Measurements from ENCODE around the gene CENPF.
"Not testable (repeated sequence)": the region's sequence is repeated elsewhere in the genome, so short reads cannot be mapped to it uniquely, and the experiment has no call there.

The CENPF gene

GRCh38 chr1:214602764-214603657 is at the start of gene CENPF:
Gene CENPF (plus strand): TSS chr1:214603195. CDS start chr1:214613755, 10,560 bp downstream.
- DNase-seq (ENCODE audit: low read depth in 2 of 2): peak; percentile 88 to 91

- no peak for DNase-seq (ENCODE audit: low read depth in 2 of 2)
Measured at GRCh38 chr1:214557952-214558735, 44.9 kb upstream of the CENPF start.

- no peak for DNase-seq (ENCODE audit: low read depth in 2 of 2)
Measured at GRCh38 chr1:214563881-214564280, 39.1 kb upstream of the CENPF start.

- DNase-seq (ENCODE audit: low read depth in 2 of 2): no peak
Measured at GRCh38 chr1:214565310-214565709, 37.7 kb upstream of the CENPF start.

- DNase-seq (ENCODE audit: low read depth in 2 of 2): peak; percentile 22 to 24
Measured at GRCh38 chr1:214566158-214567104, 36.6 kb upstream of the CENPF start.

GRCh38 chr1:214567481-214567980 is 35.5 kb upstream of the CENPF start:
- DNase-seq (ENCODE audit: low read depth in 2 of 2): no peak

GRCh38 chr1:214568328-214568727 is 34.7 kb upstream of the CENPF start:
- DNase-seq (ENCODE audit: low read depth in 2 of 2): no peak

GRCh38 chr1:214569357-214570004 is 33.5 kb upstream of the CENPF start:
- no peak for DNase-seq (ENCODE audit: low read depth in 2 of 2)

- no peak for DNase-seq (ENCODE audit: low read depth in 2 of 2)
Measured at GRCh38 chr1:214570442-214570841, 32.6 kb upstream of the CENPF start.

GRCh38 chr1:214571281-214571680 is 31.7 kb upstream of the CENPF start:
- DNase-seq (ENCODE audit: low read depth in 2 of 2): no peak

- no peak for DNase-seq (ENCODE audit: low read depth in 2 of 2)
Measured at GRCh38 chr1:214573386-214574318, 29.3 kb upstream of the CENPF start.

- no peak for DNase-seq (ENCODE audit: low read depth in 2 of 2)
Measured at GRCh38 chr1:214574598-214575411, 28.2 kb upstream of the CENPF start.

GRCh38 chr1:214576120-214576519 is 26.9 kb upstream of the CENPF start:
- not testable (repeated sequence) for DNase-seq (ENCODE audit: low read depth in 2 of 2)

GRCh38 chr1:214579183-214579582 is 23.8 kb upstream of the CENPF start:
- no peak for DNase-seq (ENCODE audit: low read depth in 2 of 2)

- no peak for DNase-seq (ENCODE audit: low read depth in 2 of 2)
Measured at GRCh38 chr1:214581785-214582184, 21.2 kb upstream of the CENPF start.

- DNase-seq (ENCODE audit: low read depth in 2 of 2): no peak
Measured at GRCh38 chr1:214582289-214582891, 20.6 kb upstream of the CENPF start.

GRCh38 chr1:214583113-214583512 is 19.9 kb upstream of the CENPF start:
- no peak for DNase-seq (ENCODE audit: low read depth in 2 of 2)

GRCh38 chr1:214583824-214584554 is 19.0 kb upstream of the CENPF start:
- no peak for DNase-seq (ENCODE audit: low read depth in 2 of 2)
